Measurements from ENCODE around the gene PRR14L.

- TF ChIP-seq CTCF (IDR thresholded peaks at IDR 0.05) (no peak), POLR2A (IDR thresholded peaks at IDR 0.05) (no peak)
Measured at GRCh38 chr22:31754813-31755212, 4.9 kb upstream of the PRR14L start.

All from testis (tissue), 2 donors.